HG02798 (cell line): ENCODE measurements around the gene CD81.
"Not testable (repeated sequence)": the region's sequence is repeated elsewhere in the genome, so short reads cannot be mapped to it uniquely, and the experiment has no call there.

Source experiments
- ATAC-seq: cut with Tn5 transposase; IDR thresholded peaks from one replicate; pipeline ENCODE4 v1.9.1; 2021; ENCODE audit warnings: mild to moderate bottlenecking; ENCODE audit not compliant: unreplicated experiment, poor library complexity

CD81 gene

GRCh38 chr11:2355000-2355644 is 22.0 kb upstream of the CD81 start:
- no peak for ATAC-seq

- no peak for ATAC-seq
Observed at GRCh38 chr11:2357246-2357645, 19.9 kb upstream of the CD81 start.

GRCh38 chr11:2357651-2358050 is 19.5 kb upstream of the CD81 start:
- ATAC-seq, result not testable (repeated sequence)

DNA sequence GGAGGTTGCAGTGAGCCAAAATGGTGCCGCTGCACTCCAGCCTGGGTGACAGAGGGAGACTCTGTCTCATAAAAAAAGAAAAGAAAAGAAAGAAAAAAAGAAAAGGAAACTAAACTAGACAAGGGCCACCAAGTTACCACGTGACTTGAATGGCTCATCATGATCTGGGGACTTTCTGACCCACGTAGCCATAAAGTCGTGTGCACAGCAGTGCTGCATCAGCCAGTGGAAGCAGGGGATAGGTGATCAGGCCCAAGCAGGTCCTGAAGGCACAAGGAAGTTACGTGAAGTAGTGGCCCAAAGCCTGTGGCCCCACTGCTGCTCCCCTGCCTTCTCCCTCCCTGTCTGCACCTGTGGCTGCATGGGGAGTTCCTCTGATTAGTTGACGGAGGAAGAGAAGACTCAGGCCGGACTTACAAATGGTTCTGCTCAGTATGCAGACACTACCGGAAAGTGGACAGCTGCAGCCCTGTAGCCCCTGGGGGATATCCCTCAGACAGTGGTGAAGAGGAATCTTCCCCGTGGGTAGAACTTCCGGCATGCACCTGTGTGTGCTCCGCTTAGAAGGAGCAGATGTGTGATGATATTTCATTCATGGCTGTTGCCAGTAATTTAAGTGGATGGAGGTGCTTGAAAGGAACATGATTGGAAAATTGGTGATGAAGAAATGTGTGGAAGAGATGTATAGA is 18.2 kb upstream of the CD81 start:
- no peak for ATAC-seq

GRCh38 chr11:2359557-2359956 is 17.6 kb upstream of the CD81 start:
- no peak for ATAC-seq

DNA sequence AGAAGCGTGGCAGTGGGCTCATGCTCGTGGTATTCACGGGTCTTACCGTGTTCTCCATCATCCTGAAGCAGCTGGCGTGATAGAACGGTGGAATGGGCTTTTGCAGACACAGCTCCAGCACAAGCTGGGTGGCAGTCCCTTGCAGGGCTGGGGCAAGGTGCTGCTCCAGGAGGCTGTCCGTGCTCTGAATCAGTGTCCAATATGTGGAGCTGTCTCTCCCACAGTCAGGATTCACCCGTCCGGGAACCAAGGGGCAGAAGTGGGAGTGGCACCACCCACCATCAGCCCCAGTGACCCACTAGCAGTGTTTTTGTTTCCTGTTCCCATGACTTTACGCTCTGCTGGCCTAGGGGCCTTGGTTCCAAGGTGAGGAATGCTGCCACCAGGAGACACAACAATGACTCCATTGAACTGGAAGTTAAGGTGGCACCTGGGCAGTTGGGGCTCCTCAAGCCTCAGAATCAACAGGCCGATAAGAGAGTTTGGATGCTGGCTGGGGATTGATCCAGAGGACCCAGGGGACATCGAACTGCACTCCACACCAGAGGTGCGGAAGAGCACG is 16.9 kb upstream of the CD81 start:
- ATAC-seq, result no peak

DNA sequence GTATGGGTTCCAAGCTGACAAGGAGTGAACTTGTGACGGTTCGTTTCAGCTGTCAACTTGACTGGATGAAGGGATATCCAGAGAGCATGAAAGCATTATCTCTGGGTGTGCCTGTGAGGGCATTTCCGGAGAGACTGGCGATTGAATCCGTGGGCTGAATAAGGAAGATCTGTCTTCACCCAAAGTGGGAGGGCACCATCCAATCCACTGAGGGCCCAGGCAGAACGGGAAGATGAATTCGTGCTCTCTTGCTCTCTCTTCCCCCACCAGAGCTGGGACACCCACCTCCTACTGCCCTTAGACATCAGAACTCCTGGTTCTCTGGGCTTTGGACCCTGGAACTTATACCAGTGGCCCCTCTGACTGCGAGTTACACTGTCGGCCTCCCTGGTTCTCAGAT is 15.5 kb upstream of the CD81 start:
- no peak for ATAC-seq

- no peak for ATAC-seq
Observed at GRCh38 chr11:2362414-2362813, 14.7 kb upstream of the CD81 start.

- no peak for ATAC-seq
Observed at GRCh38 chr11:2363130-2363529, 14.0 kb upstream of the CD81 start.

- ATAC-seq, result no peak
Observed at GRCh38 chr11:2363577-2364370, 13.3 kb upstream of the CD81 start.

GRCh38 chr11:2364386-2364785 is 12.7 kb upstream of the CD81 start:
- not testable (repeated sequence) for ATAC-seq

- ATAC-seq, result no peak
Observed at GRCh38 chr11:2365571-2366210, 11.4 kb upstream of the CD81 start.

DNA sequence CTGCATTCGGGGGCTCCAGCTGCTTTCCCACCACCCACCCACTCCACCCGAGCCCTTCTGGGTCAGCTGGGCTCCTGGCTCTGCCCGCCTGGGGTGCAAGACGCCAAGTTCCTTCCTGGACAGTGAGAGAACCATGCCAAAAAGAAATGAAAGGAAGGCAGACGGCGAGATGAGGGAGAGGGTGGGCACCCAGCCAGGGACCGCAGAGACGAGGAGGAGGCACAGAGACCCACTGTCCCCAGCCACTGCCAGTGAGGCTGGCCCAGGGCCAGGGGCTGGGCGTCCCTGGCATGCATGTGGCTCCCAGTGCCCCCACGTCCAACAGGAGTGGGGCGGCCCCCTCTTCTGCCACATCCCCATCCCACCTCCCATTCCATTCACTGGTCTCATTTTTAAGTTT is 10.8 kb upstream of the CD81 start:
- no peak for ATAC-seq

- ATAC-seq, result no peak
Observed at GRCh38 chr11:2366733-2367132, 10.4 kb upstream of the CD81 start.

GRCh38 chr11:2367266-2368160 is 9.6 kb upstream of the CD81 start:
- no peak for ATAC-seq

GRCh38 chr11:2368178-2368850 is 8.8 kb upstream of the CD81 start:
- no peak for ATAC-seq

GRCh38 chr11:2368851-2369180 is 8.3 kb upstream of the CD81 start:
- ATAC-seq, result no peak

- ATAC-seq, result no peak
Observed at GRCh38 chr11:2369320-2369719, 7.8 kb upstream of the CD81 start.

- ATAC-seq, result no peak
Observed at GRCh38 chr11:2369896-2370295, 7.2 kb upstream of the CD81 start.
